Colonic mucosa (tissue), 4 donors: Measurements from ENCODE around the gene EPS8L3. TPM values are rescaled to one million over a fixed set of nuclear protein-coding genes. Genes with fewer than 3 reads are reported as not detected.

ENCODE experiments used
- DNase-seq: peaks from one replicate; pipeline ENCODE4 v3.0.0-alpha.2; 2020
- H3K27ac ChIP-seq: fragments of 200-600 bp; one replicate; pipeline ENCODE4 v1.8.0; 2021
- H3K27me3 ChIP-seq: fragments of 200-600 bp; one replicate; pipeline ENCODE4 v1.8.0; 2021
- H3K36me3 ChIP-seq: fragments of 200-600 bp; one replicate; pipeline ENCODE4 v1.8.0; 2021
- H3K4me1 ChIP-seq: fragments of 200-600 bp; one replicate; pipeline ENCODE4 v1.8.0; 2021; ENCODE audit warnings: mild to moderate bottlenecking
- H3K4me3 ChIP-seq: fragments of 200-600 bp; one replicate; pipeline ENCODE4 v1.8.0; 2021
- H3K9ac ChIP-seq, 2 donors: one replicate each; pipeline ENCODE4 v1.7.0; 2013; ENCODE audit warnings: control low read depth in 2 of 2, low read depth in 2 of 2, low read length in 2 of 2
- H3K9me3 ChIP-seq: fragments of 200-600 bp; one replicate; pipeline ENCODE4 v1.8.0; 2021
- CTCF ChIP-seq: fragments of 200-600 bp; IDR thresholded peaks from one replicate; pipeline ENCODE4 v1.8.0; 2022; ENCODE audit warnings: antibody characterized with exemption, mild to moderate bottlenecking
- intact Hi-C: fragments of 100-400 bp; cut with DNase I; formaldehyde crosslinking; loops from one replicate; pipeline ENCODE4 v1.14.1; 2022
- total RNA-seq, 2 donors: library from RNA; stranded (reverse); fragmentation: NEBNext Ultra II Directional in 1 of 2; extraction: Animal tissue kit (Norgen Biotek cat#: 25700) in 1 of 2; gene quantifications; one replicate each; pipeline ENCODE4 v1.2.1, GENCODE V29; 2021
- donor health status: healthy.
- donor health status: DM: no; HTN: no; CAD: no.
- donor health status: DM: no; HTN: no; CAD: no.

EPS8L3 gene
- total RNA-seq, 2 donors from 2014 or later = 283 to 290 TPM

GRCh38 chr1:109794319-109795132 is 30.8 kb upstream of the EPS8L3 start:
- Histone ChIP-seq H3K4me3 (no peak overlapping the region), H3K27ac (peak overlapping the region; percentile 57), H3K4me1 (peaks cover 20% of the 10 kb centered on the region), H3K36me3 (no peaks in the 10 kb centered on the region), H3K9ac (peak overlapping the region in 1 of 2 donors; percentile 64), H3K9me3 (no peaks in the 10 kb centered on the region), H3K27me3 (no peaks in the 10 kb centered on the region)
- DNase-seq = peak; percentile 35
- intact Hi-C loops = no loop called here
- no peak for TF ChIP-seq CTCF

GRCh38 chr1:109793486-109794318 is 30.0 kb upstream of the EPS8L3 start:
- H3K4me1 ChIP-seq = peaks cover 20% of the 10 kb centered on the region
- peak; percentile 80 for DNase-seq
- no peak overlapping the region for H3K4me3 ChIP-seq
- peak overlapping the region; percentile 57 for H3K27ac ChIP-seq
- H3K9me3 ChIP-seq = no peaks in the 10 kb centered on the region
- no peak for TF ChIP-seq CTCF
- H3K36me3 ChIP-seq = no peaks in the 10 kb centered on the region
- H3K9ac ChIP-seq = peak overlapping the region in 1 of 2 donors; percentile 72
- intact Hi-C loops = no loop called here
- no peaks in the 10 kb centered on the region for H3K27me3 ChIP-seq

- Histone ChIP-seq H3K9me3 (no peaks in the 10 kb centered on the region), H3K9ac (peak overlapping the region in 1 of 2 donors; percentile 72), H3K36me3 (no peaks in the 10 kb centered on the region), H3K4me1 (peaks cover 20% of the 10 kb centered on the region), H3K27me3 (no peaks in the 10 kb centered on the region), H3K4me3 (no peak overlapping the region), H3K27ac (peak overlapping the region; percentile 57)
- no peak for TF ChIP-seq CTCF
- intact Hi-C loops = no loop called here
- peak; percentile 21 for DNase-seq
These were observed 29.4 kb upstream of the EPS8L3 start for GRCh38 chr1:109793089-109793485.

GRCh38 chr1:109792056-109792831 is 28.5 kb upstream of the EPS8L3 start:
- Histone ChIP-seq H3K27me3 (no peaks in the 10 kb centered on the region), H3K4me3 (no peak overlapping the region), H3K4me1 (peaks cover 17% of the 10 kb centered on the region), H3K9ac (peak overlapping the region in 1 of 2 donors; percentile 72), H3K36me3 (no peaks in the 10 kb centered on the region), H3K27ac (no peak overlapping the region), H3K9me3 (no peaks in the 10 kb centered on the region)
- TF ChIP-seq CTCF = no peak
- intact Hi-C loops = no loop called here
- peak; percentile 68 for DNase-seq

- intact Hi-C loops = no loop called here
- Histone ChIP-seq H3K36me3 (no peaks in the 10 kb centered on the region), H3K4me3 (no peak overlapping the region), H3K27me3 (no peaks in the 10 kb centered on the region), H3K9ac (no peak overlapping the region), H3K27ac (no peak overlapping the region), H3K4me1 (peaks cover 21% of the 10 kb centered on the region), H3K9me3 (no peaks in the 10 kb centered on the region)
- no peak for TF ChIP-seq CTCF
- peak; percentile 18 for DNase-seq
These were observed 27.8 kb upstream of the EPS8L3 start for GRCh38 chr1:109791495-109792043.
